ENCODE measurements around the gene STXBP2. TPM values are rescaled to one million over a fixed set of nuclear protein-coding genes. Genes with fewer than 3 reads are reported as not detected.

Gene STXBP2
- 43.7 and 55.8 TPM in 2 replicates for total RNA-seq

GRCh38 chr19:7636691-7637373 lies at the start of gene STXBP2:
Gene STXBP2 (plus strand): TSS chr19:7637110. CDS start chr19:7637150, 40 bp downstream.

DNA sequence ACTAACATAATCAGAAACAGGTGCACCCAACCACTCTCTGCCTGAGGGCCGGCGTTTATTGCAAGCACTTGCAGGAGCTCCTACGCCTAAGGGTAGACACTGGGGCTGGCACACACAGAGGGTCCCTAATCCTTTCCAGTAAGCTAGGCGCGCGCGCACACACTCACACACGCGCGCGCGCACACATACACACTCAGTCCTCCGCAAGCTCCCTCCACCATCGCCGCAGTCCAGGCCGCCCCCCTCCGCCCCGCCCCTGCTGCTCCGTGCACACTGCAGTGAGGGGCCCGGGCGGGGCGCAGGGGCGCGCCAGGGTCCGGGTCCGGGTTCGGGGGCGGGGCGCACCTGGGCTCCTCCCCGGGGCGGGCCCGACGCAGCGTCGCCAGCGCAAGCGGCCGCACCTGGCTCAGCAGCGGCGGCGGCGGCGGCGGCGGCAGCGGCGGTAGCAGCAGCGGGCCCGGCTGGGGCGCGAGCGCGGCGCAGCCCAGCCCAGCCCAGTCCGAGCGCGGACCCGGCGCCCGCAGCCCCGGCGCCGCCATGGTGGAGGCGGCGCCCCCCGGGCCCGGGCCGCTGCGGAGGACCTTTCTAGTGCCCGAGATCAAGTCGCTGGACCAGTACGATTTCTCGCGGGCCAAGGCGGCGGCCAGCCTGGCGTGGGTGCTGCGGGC lies 41.3 kb upstream of the STXBP2 start, which contains the start of gene CAMSAP3:
TSS of gene CAMSAP3 (plus strand) at position 398 of the 668 bp plus-strand sequence. CDS start at position 538, 140 bp downstream.

DNA sequence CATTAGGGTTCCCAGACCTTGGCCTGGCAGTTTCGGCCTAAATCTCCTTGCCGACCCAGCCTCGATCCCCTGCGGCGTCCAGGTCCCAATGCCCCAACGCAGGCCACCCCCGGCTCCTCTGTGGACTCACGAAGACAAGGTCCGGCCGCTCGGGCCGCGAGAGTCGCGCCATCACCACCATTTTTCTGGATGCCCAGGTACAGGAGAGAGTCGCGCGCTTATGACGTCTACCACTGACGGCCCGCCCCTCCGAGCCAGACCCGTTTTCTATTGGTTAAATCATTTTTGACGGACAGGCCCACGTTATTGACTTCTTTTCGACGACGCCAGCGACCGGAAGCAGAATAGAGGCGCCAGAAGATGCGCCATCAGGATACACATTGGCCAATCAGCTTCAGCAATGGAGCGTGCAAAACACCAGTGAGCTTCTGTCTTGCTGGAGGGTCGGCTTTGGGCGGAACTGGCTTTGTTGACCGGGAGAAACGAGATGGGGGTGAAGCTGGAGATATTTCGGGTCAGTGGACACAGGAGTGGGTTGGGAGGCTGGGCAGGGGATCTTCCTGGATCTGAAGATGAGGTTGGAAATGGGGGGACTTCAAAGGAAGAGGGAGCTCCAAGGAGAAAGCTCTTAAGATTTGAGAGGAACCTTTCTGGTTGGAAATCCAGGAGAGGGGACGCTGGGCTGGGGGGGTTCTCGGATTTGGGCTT lies 7.4 kb upstream of the STXBP2 start, which contains the start of the genes PET100 and XAB2:
TSS of gene PET100 (plus strand) at position 447 of the 708 bp plus-strand sequence. CDS start at position 488, 41 bp downstream.
TSS of gene XAB2 (minus strand) at position 199 of the 708 bp plus-strand sequence. CDS start at position 181, 18 bp downstream.

DNA sequence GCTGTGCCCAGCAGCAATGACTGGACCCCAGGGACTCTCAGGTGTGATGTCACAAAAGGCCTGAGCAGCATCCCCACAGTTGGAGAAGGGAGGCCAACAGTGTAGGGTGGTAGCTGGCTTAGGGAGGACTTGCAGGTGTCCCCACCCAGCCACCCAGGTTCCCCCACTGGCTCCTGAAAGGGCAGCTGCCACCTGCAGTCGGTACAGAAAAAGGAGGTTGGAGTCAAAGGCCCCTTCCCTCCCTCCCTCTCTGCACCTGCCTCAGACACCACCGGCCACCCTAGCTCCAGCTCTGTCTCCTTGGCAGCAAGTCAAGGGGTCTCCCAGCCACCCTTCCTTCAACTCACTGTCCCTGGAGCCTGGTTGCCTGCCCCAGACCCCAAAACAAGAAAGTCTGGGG lies 3.2 kb upstream of the STXBP2 start, which contains the start of gene PCP2:
TSS of gene PCP2 (minus strand) at position 22 of the 400 bp plus-strand sequence. CDS start 262 bp downstream, outside the sequence.

GRCh38 chr19:7668842-7669241 lies 31.9 kb downstream of the STXBP2 start, which contains the start of gene RETN:
Gene RETN (plus strand): TSS chr19:7669049. CDS start chr19:7669327, 278 bp downstream.

DNA sequence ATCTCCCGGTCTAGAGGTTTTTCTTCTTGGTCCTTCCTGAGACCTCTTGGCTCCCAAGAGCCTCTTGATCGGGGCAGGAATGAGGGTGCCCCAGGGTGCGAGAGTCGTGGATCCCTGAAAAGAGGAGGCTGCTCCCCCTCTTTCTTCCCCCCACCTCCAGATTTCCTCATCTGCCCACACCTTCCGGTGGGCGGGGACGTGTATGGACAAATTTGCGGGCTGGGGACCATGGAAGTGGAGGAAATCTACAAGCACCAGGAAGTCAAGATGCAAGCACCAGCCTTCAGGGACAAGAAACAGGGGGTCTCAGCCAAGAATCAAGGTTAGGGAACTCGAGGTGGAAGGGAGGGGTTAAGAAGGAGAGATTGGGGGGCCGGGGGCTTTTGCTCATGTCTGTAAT lies 39.9 kb downstream of the STXBP2 start, which contains the start of gene MCEMP1:
TSS of gene MCEMP1 (plus strand) at position 237 of the 400 bp plus-strand sequence. CDS start at position 268, 31 bp downstream.

GRCh38 chr19:7680606-7681339 lies 43.9 kb downstream of the STXBP2 start, which contains the start of gene TRAPPC5:
Gene TRAPPC5 (plus strand): TSS chr19:7680833. CDS start chr19:7682254, 1,421 bp downstream.

Other genes starting within 250 kb of the STXBP2 start
- 5.5 and 5.8 TPM in 2 replicates for gene PEX11G, start 148.1 kb upstream of the STXBP2 start, total RNA-seq
- gene ZNF358, start 121.0 kb upstream of the STXBP2 start, total RNA-seq = 13.8 and 22.9 TPM in 2 replicates
- 3.0 and 3.1 TPM in 2 replicates for gene MCOLN1, start 114.5 kb upstream of the STXBP2 start, total RNA-seq
- 73.2 and 75.9 TPM in 2 replicates for gene PNPLA6, start 101.4 kb upstream of the STXBP2 start, total RNA-seq
- 4.2 and 5.1 TPM in 2 replicates for gene CAMSAP3, start 41.2 kb upstream of the STXBP2 start, total RNA-seq
- 32.9 and 36.3 TPM in 2 replicates for gene XAB2, start 7.6 kb upstream of the STXBP2 start, total RNA-seq
- 23.1 and 43.3 TPM in 2 replicates for gene PET100, start 7.3 kb upstream of the STXBP2 start, total RNA-seq
- not detected in 2 replicates for gene PCP2, start 3.4 kb upstream of the STXBP2 start, total RNA-seq
- gene RETN, start 31.9 kb downstream of the STXBP2 start, total RNA-seq = not detected in 2 replicates
- gene MCEMP1, start 40.0 kb downstream of the STXBP2 start, total RNA-seq = not detected in 2 replicates
- gene TRAPPC5, start 43.7 kb downstream of the STXBP2 start, total RNA-seq = 121 and 125 TPM in 2 replicates
- gene FCER2, start 65.0 kb downstream of the STXBP2 start, total RNA-seq = not detected in 2 replicates
- gene CLEC4G, start 95.0 kb downstream of the STXBP2 start, total RNA-seq = not detected in 2 replicates
- gene CD209, start 110.4 kb downstream of the STXBP2 start, total RNA-seq = not detected in 2 replicates
- gene CLEC4M, start 126.1 kb downstream of the STXBP2 start, total RNA-seq = not detected in 2 replicates
- 14.2 and 18.0 TPM in 2 replicates for gene EVI5L, start 193.1 kb downstream of the STXBP2 start, total RNA-seq
- gene PRR36, start 237.3 kb downstream of the STXBP2 start, total RNA-seq = not detected in 2 replicates